DMS114 treated with DMSO at 0.1 percent for 48 hours (cell line): ENCODE data around the gene KLK4.

ENCODE experiments used
- DNase-seq: peaks from one replicate; lab custom pipeline; 2025; ENCODE audit not compliant: unreplicated experiment; lab: John Stamatoyannopoulos, UW

Gene KLK4

GRCh38 chr19:50911206-50912101 lies at the start of gene KLK4:
Gene KLK4, minus strand, starts transcription at chr19:50911395. Its CDS starts 657 bp downstream, at chr19:50910738.
- DNase-seq: no peak

GRCh38 chr19:50959731-50960500 lies 48.7 kb upstream of the KLK4 start:
- no peak for DNase-seq

GRCh38 chr19:50957587-50957986 lies 46.4 kb upstream of the KLK4 start:
- DNase-seq: no peak

- no peak for DNase-seq
Measured at GRCh38 chr19:50952910-50953309, 41.7 kb upstream of the KLK4 start, which contains the start of gene KLK5. Gene KLK5, minus strand, starts transcription at chr19:50953038. Its CDS starts 381 bp downstream, at chr19:50952657.

GRCh38 chr19:50949861-50950260 lies 38.7 kb upstream of the KLK4 start:
- DNase-seq: no peak

GRCh38 chr19:50947123-50947522 lies 35.9 kb upstream of the KLK4 start:
- no peak for DNase-seq

- DNase-seq: no peak
Measured at GRCh38 chr19:50944795-50945194, 33.6 kb upstream of the KLK4 start.

- DNase-seq: no peak
Measured at GRCh38 chr19:50943074-50943828, 32.1 kb upstream of the KLK4 start.

GRCh38 chr19:50939596-50939995 lies 28.4 kb upstream of the KLK4 start:
- DNase-seq: no peak

GRCh38 chr19:50933640-50934039 lies 22.4 kb upstream of the KLK4 start:
- DNase-seq: no peak

GRCh38 chr19:50932690-50933083 lies 21.5 kb upstream of the KLK4 start:
- no peak for DNase-seq

- DNase-seq: no peak
Measured at GRCh38 chr19:50932018-50932689, 21.0 kb upstream of the KLK4 start.

- no peak for DNase-seq
Measured at GRCh38 chr19:50931023-50931422, 19.8 kb upstream of the KLK4 start.

- DNase-seq: no peak
Measured at GRCh38 chr19:50928831-50929230, 17.6 kb upstream of the KLK4 start.

GRCh38 chr19:50926144-50926543 lies 14.9 kb upstream of the KLK4 start:
- DNase-seq: no peak

GRCh38 chr19:50925734-50926133 lies 14.5 kb upstream of the KLK4 start:
- DNase-seq: no peak

GRCh38 chr19:50924586-50924985 lies 13.4 kb upstream of the KLK4 start:
- DNase-seq: no peak

GRCh38 chr19:50922317-50922853 lies 11.2 kb upstream of the KLK4 start:
- peak; percentile 69 for DNase-seq

GRCh38 chr19:50921426-50922316 lies 10.5 kb upstream of the KLK4 start:
- no peak for DNase-seq
